ENCODE data around the gene CTIF.

Gene CTIF

DNA sequence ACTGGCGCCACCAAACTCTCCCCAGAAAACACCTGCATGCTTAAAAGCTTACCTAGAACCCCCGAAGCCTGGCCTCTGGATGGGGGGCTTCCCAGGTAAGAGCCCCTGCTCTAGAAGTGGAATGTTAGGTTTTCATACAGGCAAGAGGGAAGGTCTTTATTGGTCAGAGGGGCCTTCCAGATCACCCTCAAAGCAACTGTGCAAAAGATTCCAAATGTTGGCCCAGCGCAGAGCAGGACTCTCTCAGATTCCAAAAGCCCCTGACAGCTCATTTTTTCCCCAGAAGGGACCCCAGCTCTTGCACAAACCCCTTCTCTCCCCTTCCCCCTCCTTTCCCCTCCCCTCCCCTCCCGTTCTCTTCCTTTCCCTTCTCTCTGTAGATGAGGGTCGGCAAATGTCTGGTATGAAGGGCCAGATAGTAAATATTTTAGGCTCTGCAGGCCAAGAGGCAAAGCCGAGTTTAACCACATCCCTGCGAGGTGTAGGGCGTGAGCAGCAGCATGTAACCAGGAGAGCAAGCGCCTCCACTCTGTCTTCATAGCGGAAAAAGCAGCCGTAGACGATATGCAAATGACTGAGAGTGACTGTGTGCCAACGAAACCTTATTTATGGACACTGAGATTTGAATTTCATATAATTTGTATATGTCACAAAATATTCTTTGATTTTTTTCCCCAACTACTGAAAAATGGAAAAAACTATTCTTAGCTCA, 295.0 kb downstream of the CTIF start:
- peak; percentile 50 to 56 for DNase-seq (ENCODE audit: low read depth in 2 of 2)

DNA sequence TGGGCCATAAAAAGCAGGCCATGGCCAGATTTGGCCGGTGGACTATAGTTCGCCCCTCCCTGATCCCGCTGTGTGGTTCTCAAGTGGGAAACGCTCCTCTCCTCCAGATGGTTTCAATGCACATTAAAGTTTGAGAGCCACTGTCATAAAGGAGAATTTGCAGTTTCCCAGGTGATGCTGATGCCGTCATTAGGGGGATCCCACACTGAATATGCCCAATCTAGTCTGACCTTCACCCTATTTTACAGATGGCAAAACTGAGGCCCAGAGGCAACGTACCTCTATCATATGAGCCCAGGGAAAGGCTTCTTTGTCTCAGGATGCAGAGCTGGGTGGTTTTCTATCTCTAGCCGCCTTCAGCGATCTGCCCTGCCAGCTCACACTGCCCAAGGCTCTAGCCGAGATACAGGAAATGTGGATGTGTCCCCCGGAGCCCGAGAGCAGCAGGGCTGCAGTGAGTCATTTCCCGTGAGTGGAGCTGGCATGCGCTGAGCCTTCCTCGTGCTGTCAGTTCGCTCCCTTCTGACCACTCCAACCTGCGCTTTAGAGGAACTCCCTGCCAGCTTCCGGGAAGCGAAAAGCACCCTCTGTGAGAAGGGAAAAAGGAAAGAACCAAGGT, 295.7 kb downstream of the CTIF start:
- peak; percentile 63 to 70 for DNase-seq (ENCODE audit: low read depth in 2 of 2)

GRCh38 chr18:48835119-48835518, 296.3 kb downstream of the CTIF start:
- no peak for DNase-seq (ENCODE audit: low read depth in 2 of 2)

GRCh38 chr18:48835745-48836170, 296.9 kb downstream of the CTIF start:
- DNase-seq (ENCODE audit: low read depth in 2 of 2), result no peak

- no peak for DNase-seq (ENCODE audit: low read depth in 2 of 2)
Measured at GRCh38 chr18:48836231-48836805, 297.5 kb downstream of the CTIF start.

DNA sequence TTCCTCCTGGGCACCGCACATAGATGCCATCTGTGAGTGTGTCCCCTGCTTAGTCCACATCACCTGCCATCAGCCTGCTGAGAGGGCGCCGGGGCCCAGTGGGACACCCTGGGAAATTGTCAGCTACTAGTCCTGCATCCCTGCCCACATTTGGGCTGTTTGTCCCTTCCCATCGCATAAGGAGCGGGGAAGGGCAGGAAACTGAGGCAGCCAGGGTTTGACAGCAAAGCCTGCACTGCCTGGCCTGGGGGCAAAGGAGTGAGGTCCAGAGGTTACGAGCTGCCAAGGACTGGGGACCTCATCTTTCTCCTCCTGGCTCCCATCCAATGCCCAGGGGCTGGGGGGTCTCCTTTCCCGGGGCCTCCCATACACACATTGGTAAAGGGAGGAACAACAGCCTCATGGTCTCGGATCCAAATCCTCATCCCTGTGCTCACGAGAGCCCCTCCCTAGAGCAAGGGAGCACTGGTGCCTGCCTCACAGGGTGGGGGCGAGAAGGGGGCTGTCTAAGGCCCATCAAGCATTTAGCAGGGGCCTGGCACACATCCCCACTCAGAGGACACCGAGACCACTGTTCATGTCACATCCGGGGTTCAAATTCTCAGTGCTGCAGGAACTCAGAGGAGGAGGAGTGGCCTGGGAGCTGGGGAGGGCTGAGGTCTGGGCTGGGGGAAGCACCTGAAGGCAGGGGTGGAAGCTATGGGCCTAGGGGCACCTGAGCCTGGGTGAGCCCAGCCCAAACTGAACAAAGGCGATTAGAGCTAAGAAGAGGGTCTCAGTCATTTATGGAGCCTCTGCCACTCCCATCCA, 298.2 kb downstream of the CTIF start:
- DNase-seq (ENCODE audit: low read depth in 2 of 2), result no peak

DNA sequence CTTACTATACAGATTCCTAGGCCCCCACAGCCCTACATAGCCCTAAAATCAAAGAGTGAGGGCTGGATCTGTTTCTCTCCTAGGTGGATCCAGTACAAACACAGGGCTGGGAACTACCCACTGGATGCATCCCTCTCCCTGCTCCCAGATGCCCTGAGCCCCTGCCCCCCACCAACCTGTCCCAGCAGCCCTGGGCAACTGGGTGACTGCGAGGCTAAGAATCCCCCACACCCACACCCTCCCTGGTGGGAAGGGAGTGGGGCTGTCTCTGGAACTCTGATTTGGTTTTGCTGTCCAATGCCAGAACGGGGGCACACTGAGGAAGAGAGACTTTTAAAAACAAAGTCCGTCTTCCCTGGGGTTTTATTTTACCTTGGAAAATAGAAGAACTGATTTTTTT, 298.8 kb downstream of the CTIF start:
- no peak for DNase-seq (ENCODE audit: low read depth in 2 of 2)

DNA sequence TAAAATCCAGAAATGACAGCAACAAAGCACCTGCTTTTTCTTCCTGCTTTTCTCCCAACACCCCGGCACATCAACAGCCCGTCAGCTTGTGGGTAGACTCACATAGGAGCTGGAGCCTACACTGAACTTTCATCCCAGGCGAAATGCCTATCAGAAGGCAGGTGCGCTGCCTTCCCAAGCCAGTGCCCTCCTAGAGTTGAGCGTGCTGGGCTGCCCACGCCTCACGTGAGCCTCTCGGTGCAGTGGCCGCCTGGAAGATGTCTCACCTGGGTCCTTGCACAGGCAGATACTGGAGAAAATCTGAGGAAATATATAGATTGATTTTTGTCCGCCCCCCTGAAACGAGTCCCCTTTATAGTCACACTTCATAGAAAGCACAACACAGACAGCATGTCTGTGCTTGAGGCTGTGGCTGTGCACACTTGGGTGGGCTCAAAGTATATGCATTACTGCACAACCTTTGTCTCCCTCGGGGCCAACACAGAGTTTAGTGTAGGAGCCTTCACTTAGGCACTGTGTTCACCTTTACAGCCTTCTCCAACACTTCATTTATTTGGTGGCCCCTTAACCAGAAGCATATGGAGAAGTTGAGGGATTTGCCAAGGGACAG, 299.4 kb downstream of the CTIF start:
- no peak for DNase-seq (ENCODE audit: low read depth in 2 of 2)

- no peak for DNase-seq (ENCODE audit: low read depth in 2 of 2)
Measured at GRCh38 chr18:48838921-48839818, 300.3 kb downstream of the CTIF start.

DNA sequence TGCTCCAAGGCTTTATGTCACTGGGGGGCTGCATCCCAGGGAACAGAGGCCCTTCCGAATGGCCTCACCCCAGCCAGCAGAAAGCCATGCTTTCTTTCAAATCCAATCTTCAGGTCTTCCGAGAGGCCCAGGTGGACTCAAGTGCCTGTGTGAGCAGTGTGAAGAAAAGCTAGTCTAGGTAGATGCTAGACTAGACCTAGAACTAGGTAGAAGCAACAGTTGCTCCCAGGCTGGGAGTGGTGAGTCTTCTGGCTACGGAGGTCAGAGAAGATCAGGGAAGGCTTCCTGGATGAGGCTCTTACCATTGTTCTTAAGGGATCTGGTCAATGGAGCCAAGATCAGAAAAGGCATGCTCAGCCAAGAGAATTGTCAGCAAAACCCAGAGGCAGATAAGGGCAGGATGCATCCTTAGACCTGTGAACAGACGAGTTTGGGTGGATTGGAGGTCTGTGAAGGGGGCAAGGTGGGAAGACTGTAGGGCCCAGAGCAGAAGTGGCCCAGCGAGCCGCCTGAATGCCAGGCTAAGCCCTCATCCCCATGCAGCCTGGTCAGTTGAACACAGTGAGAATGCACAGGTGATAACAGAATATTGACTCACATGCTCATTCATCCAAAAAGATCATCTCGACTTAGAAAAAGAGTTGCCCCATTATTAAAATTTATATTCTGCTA, 301.1 kb downstream of the CTIF start:
- no peak for DNase-seq (ENCODE audit: low read depth in 2 of 2)

DNA sequence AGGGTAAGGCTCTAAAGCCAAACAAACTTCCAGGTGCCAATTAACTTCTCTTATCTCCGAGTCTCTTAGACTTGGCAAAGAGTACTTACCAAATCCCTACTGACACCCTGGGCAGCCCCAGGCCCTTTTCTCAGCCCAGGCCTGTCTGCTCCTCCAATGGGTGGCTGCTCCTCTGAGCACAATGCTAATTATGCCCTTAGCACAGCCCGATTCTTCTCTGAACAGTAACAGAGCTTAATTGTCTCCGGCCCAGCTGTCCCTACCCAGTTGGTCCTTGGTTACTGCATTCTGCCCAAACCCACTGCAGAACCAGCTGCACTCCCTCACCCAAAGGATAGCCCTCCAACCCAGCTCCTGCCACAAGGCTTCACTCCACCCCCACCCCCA, 301.7 kb downstream of the CTIF start:
- DNase-seq (ENCODE audit: low read depth in 2 of 2), result no peak

- DNase-seq (ENCODE audit: low read depth in 2 of 2), result no peak
Measured at GRCh38 chr18:48841381-48842258, 302.8 kb downstream of the CTIF start.

GRCh38 chr18:48842259-48843061, 303.6 kb downstream of the CTIF start:
- DNase-seq (ENCODE audit: low read depth in 2 of 2), result no peak

GRCh38 chr18:48843162-48843561, 304.3 kb downstream of the CTIF start:
- DNase-seq (ENCODE audit: low read depth in 2 of 2), result no peak

- no peak for DNase-seq (ENCODE audit: low read depth in 2 of 2)
Measured at GRCh38 chr18:48843596-48843995, 304.8 kb downstream of the CTIF start.

- DNase-seq (ENCODE audit: low read depth in 2 of 2), result no peak
Measured at GRCh38 chr18:48844271-48844670, 305.4 kb downstream of the CTIF start.

DNA sequence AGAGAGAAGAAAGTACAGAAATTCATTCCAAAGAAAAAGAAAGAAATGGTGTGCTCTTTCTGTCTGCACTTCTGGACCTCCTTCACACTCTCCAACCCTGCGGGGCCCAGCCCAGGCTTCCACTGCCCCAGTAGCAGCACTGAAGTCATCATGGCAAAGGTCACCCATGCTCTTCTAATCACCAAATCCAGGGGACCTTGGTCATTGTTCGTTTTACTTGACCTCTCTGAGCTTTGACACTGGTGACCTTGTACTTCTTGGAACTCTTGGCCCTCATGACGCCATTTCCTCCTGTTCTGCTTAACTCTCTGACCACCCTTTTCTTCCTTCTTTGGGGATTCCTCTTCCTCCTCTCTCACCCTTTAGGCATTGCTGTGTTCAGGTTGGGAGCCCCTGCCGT, 306.3 kb downstream of the CTIF start:
- no peak for DNase-seq (ENCODE audit: low read depth in 2 of 2)

DNA sequence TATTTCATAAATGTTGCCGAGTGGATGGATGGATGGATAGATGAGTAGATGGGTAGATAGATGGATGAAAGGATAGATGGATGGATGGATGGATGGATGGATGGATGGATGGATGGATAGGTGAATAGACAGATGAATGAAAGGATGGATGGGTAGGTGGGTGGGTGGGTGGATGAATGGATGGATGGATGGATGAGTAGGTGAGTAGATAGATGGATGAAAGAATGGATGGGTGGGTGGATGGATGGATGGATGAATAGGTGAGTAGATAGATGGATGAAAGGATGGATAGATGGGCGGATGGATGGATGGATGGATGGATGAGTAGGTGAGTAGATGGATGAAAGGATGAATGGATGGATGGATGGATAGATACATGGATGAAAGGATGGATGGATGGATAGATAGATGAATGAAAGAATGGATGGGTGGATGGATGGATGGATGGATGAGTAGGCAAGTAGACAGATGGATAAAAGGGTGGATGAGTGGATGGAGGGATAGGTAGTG, 307.6 kb downstream of the CTIF start:
- no peak for DNase-seq (ENCODE audit: low read depth in 2 of 2)
